HepG2 (cell line): ENCODE data around the gene LRRC73.

Experiments used
- ELF4 ChIP-seq: sonication (generic); formaldehyde crosslinking; IDR thresholded peaks from 2 replicates; pipeline ENCODE4 v1.5.0; 2020; ENCODE audit warnings: missing genetic modification reagents, mild to moderate bottlenecking, moderate library complexity, borderline replicate concordance
- FOXK2 ChIP-seq: fragments of 450-650 bp; IDR thresholded peaks from 2 replicates; pipeline ENCODE4 v1.6.1; 2016
- HIVEP1 ChIP-seq: sonication (generic); formaldehyde crosslinking; IDR thresholded peaks from 2 replicates; pipeline ENCODE4 v1.4.0; 2020; ENCODE audit warnings: mild to moderate bottlenecking, missing genetic modification reagents
- MAFG ChIP-seq: sonication (generic); formaldehyde crosslinking; IDR thresholded peaks from 2 replicates; pipeline ENCODE4 v1.5.1; 2020; ENCODE audit warnings: mild to moderate bottlenecking, missing genetic modification reagents
- MXD1 ChIP-seq: sonication (generic); formaldehyde crosslinking; IDR thresholded peaks from 2 replicates; pipeline ENCODE4 v1.4.0; 2020; ENCODE audit warnings: mild to moderate bottlenecking, missing genetic modification reagents
- MYPOP ChIP-seq: sonication (generic); formaldehyde crosslinking; IDR thresholded peaks from 2 replicates; pipeline ENCODE4 v1.8.1; 2023; ENCODE audit warnings: mild to moderate bottlenecking, moderate library complexity, missing genetic modification reagents
- NONO ChIP-seq, 2 experiments: fragments of 450-650 bp in 1 of 2; sonication (generic) in 1 of 2; formaldehyde crosslinking in 1 of 2; IDR thresholded peaks in 1 of 2; conservative IDR thresholded peaks in 1 of 2; 2 replicates each; pipeline versions ENCODE4 v1.6.1 to v1.8.0; 2017 to 2022; ENCODE audit warnings: mild to moderate bottlenecking in 1 of 2, missing genetic modification reagents in 1 of 2, moderate library complexity in 1 of 2
- NR2F6 ChIP-seq, 2 experiments: IDR thresholded peaks; 2 replicates each; pipeline ENCODE4 v1.6.1; 2016; ENCODE audit warnings: antibody characterized with exemption in 1 of 2, mild to moderate bottlenecking in 1 of 2
- ONECUT2 ChIP-seq: sonication (generic); formaldehyde crosslinking; IDR thresholded peaks from 2 replicates; pipeline ENCODE4 v1.4.0; 2020; ENCODE audit warnings: missing genetic modification reagents
- ZNF616 ChIP-seq: sonication (generic); formaldehyde crosslinking; IDR thresholded peaks from 2 replicates; pipeline ENCODE4 v1.5.0; 2020; ENCODE audit warnings: low read depth, mild to moderate bottlenecking, missing genetic modification reagents
- ZNF766 ChIP-seq: sonication (generic); formaldehyde crosslinking; IDR thresholded peaks from 2 replicates; pipeline ENCODE4 v1.5.0; 2020; ENCODE audit warnings: missing genetic modification reagents, borderline replicate concordance
- ZNF839 ChIP-seq: sonication (generic); formaldehyde crosslinking; IDR thresholded peaks from 2 replicates; pipeline ENCODE4 v1.4.0; 2020; ENCODE audit warnings: missing genetic modification reagents, mild to moderate bottlenecking, borderline replicate concordance
- TF ChIP-seq, protein P1 (sequence below): sonication (generic); formaldehyde crosslinking; IDR thresholded peaks from 2 replicates; pipeline ENCODE4 v1.4.0; 2020; ENCODE audit warnings: mild to moderate bottlenecking, missing genetic modification reagents
- TF ChIP-seq, protein P2 (sequence below), 2 experiments: IDR thresholded peaks; 2 replicates each; pipeline ENCODE4 v1.6.1; 2011 to 2012; ENCODE audit warnings: low read length in 2 of 2, borderline replicate concordance in 1 of 2, low read depth in 1 of 2, mild to moderate bottlenecking in 1 of 2, moderate library complexity in 1 of 2

DNA sequence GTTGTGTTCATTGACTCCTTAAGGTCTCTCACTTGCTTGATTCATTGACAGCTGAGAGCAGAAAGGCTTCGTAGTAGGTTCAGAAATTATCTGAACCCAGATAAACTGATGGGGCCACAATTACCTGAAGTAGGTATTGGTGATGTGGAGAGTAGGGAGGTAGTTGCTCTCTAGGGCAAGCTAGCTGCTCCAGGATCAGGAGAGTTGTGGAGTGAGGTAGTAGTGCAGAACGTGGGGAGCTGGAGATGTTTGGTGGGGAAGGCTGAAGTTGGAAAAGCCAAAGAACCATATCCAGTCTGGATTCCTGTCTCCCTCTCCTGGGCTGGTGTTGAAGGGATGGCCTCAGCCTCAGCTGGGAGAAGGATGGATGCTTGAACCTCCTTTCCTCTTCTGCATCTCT is 16.9 kb downstream of the LRRC73 start:
- TF ChIP-seq NR2F6 (IDR thresholded peaks at IDR 0.05) = no peak
- TF ChIP-seq NR2F6 (CRISPR knock-in tag; IDR thresholded peaks at IDR 0.05) = no peak
- TF ChIP-seq ZNF839 (CRISPR knock-in tag) = no peak
- TF ChIP-seq NONO (IDR thresholded peaks at IDR 0.05) = no peak
- TF ChIP-seq NONO (CRISPR knock-in tag; conservative IDR thresholded peaks at IDR 0.05) = no peak
- no peak for TF ChIP-seq HIVEP1
- TF ChIP-seq ONECUT2 (CRISPR knock-in tag) = no peak
- TF ChIP-seq, protein P1, sequence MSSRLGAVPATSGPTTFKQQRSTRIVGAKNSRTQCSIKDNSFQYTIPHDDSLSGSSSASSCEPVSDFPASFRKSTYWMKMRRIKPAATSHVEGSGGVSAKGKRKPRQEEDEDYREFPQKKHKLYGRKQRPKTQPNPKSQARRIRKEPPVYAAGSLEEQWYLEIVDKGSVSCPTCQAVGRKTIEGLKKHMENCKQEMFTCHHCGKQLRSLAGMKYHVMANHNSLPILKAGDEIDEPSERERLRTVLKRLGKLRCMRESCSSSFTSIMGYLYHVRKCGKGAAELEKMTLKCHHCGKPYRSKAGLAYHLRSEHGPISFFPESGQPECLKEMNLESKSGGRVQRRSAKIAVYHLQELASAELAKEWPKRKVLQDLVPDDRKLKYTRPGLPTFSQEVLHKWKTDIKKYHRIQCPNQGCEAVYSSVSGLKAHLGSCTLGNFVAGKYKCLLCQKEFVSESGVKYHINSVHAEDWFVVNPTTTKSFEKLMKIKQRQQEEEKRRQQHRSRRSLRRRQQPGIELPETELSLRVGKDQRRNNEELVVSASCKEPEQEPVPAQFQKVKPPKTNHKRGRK (CRISPR knock-in tag) = no peak
- TF ChIP-seq, protein P2, sequence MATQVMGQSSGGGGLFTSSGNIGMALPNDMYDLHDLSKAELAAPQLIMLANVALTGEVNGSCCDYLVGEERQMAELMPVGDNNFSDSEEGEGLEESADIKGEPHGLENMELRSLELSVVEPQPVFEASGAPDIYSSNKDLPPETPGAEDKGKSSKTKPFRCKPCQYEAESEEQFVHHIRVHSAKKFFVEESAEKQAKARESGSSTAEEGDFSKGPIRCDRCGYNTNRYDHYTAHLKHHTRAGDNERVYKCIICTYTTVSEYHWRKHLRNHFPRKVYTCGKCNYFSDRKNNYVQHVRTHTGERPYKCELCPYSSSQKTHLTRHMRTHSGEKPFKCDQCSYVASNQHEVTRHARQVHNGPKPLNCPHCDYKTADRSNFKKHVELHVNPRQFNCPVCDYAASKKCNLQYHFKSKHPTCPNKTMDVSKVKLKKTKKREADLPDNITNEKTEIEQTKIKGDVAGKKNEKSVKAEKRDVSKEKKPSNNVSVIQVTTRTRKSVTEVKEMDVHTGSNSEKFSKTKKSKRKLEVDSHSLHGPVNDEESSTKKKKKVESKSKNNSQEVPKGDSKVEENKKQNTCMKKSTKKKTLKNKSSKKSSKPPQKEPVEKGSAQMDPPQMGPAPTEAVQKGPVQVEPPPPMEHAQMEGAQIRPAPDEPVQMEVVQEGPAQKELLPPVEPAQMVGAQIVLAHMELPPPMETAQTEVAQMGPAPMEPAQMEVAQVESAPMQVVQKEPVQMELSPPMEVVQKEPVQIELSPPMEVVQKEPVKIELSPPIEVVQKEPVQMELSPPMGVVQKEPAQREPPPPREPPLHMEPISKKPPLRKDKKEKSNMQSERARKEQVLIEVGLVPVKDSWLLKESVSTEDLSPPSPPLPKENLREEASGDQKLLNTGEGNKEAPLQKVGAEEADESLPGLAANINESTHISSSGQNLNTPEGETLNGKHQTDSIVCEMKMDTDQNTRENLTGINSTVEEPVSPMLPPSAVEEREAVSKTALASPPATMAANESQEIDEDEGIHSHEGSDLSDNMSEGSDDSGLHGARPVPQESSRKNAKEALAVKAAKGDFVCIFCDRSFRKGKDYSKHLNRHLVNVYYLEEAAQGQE (IDR thresholded peaks at IDR 0.05; ENCODE audit: borderline replicate concordance in 1 of 2, low read depth in 1 of 2, low read length in 2 of 2) = no peak
- TF ChIP-seq MAFG (CRISPR knock-in tag) = no peak
- TF ChIP-seq ZNF766 = no peak
- TF ChIP-seq ZNF616 = no peak
- no peak for TF ChIP-seq MXD1
- TF ChIP-seq FOXK2 = no peak
- TF ChIP-seq MYPOP (CRISPR knock-in tag) = no peak
- TF ChIP-seq ELF4 (CRISPR knock-in tag) = no peak
